HEK293 (cell line): ENCODE results near the gene SYNDIG1L.

Experiments
- PRDM4 ChIP-seq: fragments of 450-650 bp; formaldehyde crosslinking; IDR thresholded peaks from 2 replicates; pipeline ENCODE4 v1.5.1; 2017; ENCODE audit warnings: missing biosample characterization, missing genetic modification characterization
- YY1 ChIP-seq: fragments of 450-650 bp; formaldehyde crosslinking; IDR thresholded peaks from 2 replicates; pipeline ENCODE4 v1.5.1; 2018; ENCODE audit warnings: missing biosample characterization, missing genetic modification characterization
- ZNF157 ChIP-seq: fragments of 450-650 bp; formaldehyde crosslinking; IDR thresholded peaks from 2 replicates; pipeline ENCODE4 v1.5.1; 2016; ENCODE audit warnings: missing biosample characterization, missing genetic modification characterization
- ZNF24 ChIP-seq: fragments of 450-650 bp; formaldehyde crosslinking; IDR thresholded peaks from 2 replicates; pipeline ENCODE4 v1.5.1; 2016; ENCODE audit warnings: missing biosample characterization, missing genetic modification characterization
- ZNF274 ChIP-seq, 2 experiments: fragments of 200-500 bp in 1 of 2; fragments of 450-650 bp in 1 of 2; sonication (Bioruptor generic) in 1 of 2; formaldehyde crosslinking in 1 of 2; IDR thresholded peaks; 2 replicates each; pipeline versions ENCODE4 v1.5.1 to v1.6.1; 2014 to 2016; ENCODE audit warnings: borderline replicate concordance in 1 of 2, inconsistent platforms in 1 of 2, low read length in 1 of 2, missing biosample characterization in 1 of 2, missing genetic modification characterization in 1 of 2
- ZNF521 ChIP-seq: fragments of 450-650 bp; formaldehyde crosslinking; IDR thresholded peaks from 2 replicates; pipeline ENCODE4 v1.5.1; 2017; ENCODE audit warnings: missing biosample characterization, mild to moderate bottlenecking, missing genetic modification characterization
- ZNF792 ChIP-seq: fragments of 450-650 bp; formaldehyde crosslinking; IDR thresholded peaks from 2 replicates; pipeline ENCODE4 v1.5.1; 2016; ENCODE audit warnings: missing biosample characterization, missing genetic modification characterization
- TF ChIP-seq, protein P1 (sequence below): fragments of 450-650 bp; formaldehyde crosslinking; IDR thresholded peaks from 2 replicates; pipeline ENCODE4 v1.5.1; 2016; ENCODE audit warnings: missing biosample characterization, missing genetic modification characterization
- TF ChIP-seq, protein P2 (sequence below): fragments of 450-650 bp; formaldehyde crosslinking; IDR thresholded peaks from 2 replicates; pipeline ENCODE4 v1.5.1; 2016; ENCODE audit warnings: missing biosample characterization, missing genetic modification characterization, borderline replicate concordance

DNA sequence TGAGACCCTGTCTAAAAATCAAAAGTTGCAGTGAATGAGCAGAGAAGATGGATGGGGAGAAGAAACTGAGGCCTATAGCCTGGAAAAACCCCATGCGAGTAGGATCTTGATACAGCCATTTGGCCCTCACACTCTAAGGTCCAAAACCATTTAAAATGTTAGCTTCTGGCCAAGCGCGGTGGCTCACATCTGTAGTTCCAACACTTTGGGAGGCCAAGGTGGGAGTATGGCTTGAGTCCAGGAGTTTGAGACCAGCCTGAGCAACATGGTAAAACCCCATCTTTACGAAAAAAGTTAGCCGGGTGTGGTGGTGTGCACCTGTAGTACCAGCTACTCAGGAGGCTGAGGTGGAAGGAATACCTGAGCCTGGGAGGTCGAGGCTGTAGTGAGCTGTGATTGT is 58.0 kb downstream of the SYNDIG1L start:
- TF ChIP-seq, protein P1, sequence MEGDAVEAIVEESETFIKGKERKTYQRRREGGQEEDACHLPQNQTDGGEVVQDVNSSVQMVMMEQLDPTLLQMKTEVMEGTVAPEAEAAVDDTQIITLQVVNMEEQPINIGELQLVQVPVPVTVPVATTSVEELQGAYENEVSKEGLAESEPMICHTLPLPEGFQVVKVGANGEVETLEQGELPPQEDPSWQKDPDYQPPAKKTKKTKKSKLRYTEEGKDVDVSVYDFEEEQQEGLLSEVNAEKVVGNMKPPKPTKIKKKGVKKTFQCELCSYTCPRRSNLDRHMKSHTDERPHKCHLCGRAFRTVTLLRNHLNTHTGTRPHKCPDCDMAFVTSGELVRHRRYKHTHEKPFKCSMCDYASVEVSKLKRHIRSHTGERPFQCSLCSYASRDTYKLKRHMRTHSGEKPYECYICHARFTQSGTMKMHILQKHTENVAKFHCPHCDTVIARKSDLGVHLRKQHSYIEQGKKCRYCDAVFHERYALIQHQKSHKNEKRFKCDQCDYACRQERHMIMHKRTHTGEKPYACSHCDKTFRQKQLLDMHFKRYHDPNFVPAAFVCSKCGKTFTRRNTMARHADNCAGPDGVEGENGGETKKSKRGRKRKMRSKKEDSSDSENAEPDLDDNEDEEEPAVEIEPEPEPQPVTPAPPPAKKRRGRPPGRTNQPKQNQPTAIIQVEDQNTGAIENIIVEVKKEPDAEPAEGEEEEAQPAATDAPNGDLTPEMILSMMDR (tag by site-specific recombination): no peak
- TF ChIP-seq ZNF521 (tag by site-specific recombination) (no peak), ZNF792 (tag by site-specific recombination) (no peak), PRDM4 (no peak), ZNF157 (tag by site-specific recombination) (no peak), ZNF274 (IDR thresholded peaks at IDR 0.05; ENCODE audit: low read length) (no peak), ZNF274 (tag by site-specific recombination; IDR thresholded peaks at IDR 0.05; ENCODE audit: borderline replicate concordance) (no peak), YY1 (tag by site-specific recombination) (no peak), ZNF24 (no peak)
- TF ChIP-seq, protein P2, sequence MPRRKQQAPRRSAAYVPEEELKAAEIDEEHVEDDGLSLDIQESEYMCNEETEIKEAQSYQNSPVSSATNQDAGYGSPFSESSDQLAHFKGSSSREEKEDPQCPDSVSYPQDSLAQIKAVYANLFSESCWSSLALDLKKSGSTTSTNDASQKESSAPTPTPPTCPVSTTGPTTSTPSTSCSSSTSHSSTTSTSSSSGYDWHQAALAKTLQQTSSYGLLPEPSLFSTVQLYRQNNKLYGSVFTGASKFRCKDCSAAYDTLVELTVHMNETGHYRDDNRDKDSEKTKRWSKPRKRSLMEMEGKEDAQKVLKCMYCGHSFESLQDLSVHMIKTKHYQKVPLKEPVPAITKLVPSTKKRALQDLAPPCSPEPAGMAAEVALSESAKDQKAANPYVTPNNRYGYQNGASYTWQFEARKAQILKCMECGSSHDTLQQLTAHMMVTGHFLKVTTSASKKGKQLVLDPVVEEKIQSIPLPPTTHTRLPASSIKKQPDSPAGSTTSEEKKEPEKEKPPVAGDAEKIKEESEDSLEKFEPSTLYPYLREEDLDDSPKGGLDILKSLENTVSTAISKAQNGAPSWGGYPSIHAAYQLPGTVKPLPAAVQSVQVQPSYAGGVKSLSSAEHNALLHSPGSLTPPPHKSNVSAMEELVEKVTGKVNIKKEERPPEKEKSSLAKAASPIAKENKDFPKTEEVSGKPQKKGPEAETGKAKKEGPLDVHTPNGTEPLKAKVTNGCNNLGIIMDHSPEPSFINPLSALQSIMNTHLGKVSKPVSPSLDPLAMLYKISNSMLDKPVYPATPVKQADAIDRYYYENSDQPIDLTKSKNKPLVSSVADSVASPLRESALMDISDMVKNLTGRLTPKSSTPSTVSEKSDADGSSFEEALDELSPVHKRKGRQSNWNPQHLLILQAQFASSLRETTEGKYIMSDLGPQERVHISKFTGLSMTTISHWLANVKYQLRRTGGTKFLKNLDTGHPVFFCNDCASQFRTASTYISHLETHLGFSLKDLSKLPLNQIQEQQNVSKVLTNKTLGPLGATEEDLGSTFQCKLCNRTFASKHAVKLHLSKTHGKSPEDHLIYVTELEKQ (tag by site-specific recombination): no peak
